HTERT RPE-1 (cell line): ENCODE data around the gene MIER2.

Source experiments
- in situ Hi-C: fragments of 300-500 bp; cut with MboI; formaldehyde crosslinking; loops from 4 replicates; pipeline ENCODE4 v1.14.3; 2020; ENCODE audit warnings: low sequenced_read_pairs

MIER2 gene

DNA sequence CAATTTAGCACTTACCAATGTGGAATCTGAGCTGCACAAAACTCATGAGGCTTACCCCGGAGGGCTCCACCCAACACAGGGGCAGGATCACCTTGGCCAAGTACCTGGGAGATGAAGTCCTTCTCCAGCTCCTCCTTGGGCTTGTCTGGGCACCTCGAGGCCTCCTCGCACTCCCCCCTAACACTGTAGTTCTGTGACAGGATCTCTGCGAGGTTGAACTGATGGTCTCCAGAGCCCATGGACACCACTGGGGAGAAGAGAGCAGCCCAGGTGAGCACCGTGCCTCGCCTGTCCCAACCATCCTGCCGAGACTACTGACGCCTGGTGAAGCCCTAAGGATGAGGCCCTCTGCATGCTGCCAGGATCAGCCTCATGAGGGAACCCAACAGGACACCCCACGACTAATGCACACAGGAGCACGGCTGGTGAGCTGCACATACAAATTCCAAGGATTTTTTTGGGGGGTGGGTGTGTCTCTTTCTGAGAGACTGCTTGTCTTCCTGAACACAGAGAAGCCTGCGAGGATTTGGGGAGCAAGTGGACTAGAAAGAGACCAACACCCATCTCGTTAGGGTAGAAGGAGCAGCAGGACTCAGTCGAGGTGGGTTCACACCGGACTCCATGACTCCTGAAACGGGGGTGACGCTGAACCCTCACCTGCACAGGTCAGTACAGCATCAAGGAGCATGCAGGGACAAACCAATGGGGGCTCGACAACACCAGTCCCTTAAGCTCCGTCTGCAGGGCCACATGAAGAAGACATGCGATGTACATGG lies 10.1 kb downstream of the MIER2 start:
- in situ Hi-C loops, result no loop called here

DNA sequence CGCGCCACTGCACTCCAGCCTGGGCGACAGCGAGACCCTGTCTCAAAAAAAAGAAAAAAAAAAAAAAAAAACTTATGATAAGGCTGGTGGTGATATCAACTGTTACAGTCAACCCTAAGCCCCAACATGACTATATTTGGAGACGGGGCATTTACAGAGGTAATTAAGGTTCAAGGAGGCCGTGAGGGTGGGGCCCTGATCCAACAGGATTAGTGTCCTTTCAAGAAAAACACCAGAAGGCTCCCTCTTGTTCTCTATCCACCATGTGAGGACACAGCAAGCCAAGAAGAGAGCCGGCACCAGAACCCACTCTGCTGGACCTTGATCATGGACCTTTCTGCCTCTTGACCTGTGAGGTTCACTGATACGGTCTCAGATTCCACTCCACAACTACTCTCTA lies 14.1 kb downstream of the MIER2 start:
- in situ Hi-C loops, result no loop called here

DNA sequence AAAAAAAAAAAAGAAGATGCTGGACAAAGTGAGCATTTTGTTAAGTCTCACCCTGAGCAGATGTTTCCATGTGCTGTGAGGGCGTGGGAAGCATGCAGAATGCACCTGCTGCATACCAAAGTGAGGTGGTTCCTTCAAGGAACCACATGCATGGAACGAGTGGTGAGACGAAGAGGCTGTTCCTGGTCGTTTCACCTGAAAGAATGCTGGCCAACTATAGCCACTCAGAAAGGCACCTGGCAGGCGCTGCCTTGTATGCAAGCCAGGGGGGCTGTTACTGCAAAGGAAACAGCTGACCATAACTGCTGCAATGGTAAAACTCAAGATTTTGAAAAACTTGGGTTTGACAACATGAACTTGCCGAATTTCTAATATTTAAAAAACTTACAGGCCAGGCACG lies 14.7 kb downstream of the MIER2 start:
- in situ Hi-C loops, result no loop called here

DNA sequence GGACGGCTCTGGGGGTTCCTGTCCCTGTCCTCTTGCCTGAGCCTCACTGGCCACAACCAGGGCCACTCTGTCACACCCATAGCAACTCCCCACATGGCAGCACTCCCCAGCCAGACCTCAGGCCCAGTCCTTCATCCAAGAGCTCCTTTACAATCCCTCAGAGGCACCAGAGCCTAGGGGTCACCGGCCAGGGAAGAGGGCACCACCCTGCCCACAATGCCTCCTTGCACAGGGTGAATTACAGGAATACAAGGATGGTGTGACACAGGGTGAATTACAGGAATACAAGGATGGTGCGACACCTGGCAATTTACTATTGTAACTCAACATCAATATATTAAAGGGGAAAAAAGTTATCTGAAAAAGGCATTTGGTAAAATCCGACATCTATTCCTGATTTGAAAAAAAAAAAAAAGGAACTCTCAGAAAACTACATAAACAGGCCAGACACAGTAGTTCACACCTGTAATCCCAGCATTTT lies 16.5 kb downstream of the MIER2 start:
- in situ Hi-C loops, result no loop called here

DNA sequence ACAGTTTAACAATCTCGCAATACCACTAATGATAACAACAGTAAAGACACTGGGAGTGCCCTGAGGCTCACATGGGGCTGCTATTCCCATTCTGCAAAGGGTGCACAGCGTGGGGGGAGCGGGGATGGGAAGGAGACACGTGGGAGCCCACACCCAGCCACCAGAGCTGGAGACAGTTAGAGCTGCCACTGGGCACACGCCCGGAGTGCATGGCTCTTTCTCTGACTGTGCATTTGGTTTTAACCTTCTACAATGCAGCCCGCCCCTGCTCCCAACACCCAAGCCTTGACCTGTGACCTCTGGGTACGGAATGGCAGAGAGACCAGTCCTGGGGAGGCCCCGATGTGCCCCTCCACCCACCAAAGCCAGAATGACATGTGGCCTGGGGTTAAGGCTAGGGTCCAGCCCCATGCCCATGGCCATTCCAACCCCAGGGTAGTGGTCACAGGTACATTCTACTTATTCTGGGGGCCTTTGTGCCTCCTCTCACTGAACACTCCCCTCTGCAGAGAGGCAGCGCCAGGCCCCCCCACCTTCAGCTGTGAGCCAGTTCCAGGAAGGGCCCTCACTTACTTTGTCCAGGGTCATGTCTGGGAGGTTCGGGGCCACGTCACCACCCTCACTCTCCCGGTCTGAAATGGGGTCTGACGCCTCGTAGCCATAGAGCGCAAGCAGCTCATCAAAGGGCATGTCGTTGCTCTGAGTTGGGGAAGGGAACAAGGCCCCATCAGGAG lies 17.1 kb downstream of the MIER2 start:
- in situ Hi-C loops, result no loop called here

DNA sequence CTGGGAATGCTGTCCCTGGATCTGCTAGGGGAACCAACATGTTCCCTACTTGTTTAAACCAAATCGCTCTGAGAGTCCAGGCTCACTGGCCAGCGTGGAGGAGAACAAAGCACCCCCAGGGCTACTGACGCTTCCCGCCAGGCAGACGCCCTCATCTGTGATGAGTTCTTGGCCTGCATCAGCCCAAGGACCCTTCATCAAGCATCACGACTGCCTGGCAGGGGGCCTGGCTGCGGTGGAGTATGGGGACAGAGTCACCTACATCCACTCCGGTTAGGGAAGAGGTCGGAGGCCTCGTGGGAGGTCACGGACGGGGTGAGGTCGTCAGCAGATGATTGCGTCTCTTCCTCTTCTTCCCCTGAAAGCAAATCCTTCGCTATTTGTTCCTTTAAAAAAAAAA lies 17.7 kb downstream of the MIER2 start:
- in situ Hi-C loops, result no loop called here

DNA sequence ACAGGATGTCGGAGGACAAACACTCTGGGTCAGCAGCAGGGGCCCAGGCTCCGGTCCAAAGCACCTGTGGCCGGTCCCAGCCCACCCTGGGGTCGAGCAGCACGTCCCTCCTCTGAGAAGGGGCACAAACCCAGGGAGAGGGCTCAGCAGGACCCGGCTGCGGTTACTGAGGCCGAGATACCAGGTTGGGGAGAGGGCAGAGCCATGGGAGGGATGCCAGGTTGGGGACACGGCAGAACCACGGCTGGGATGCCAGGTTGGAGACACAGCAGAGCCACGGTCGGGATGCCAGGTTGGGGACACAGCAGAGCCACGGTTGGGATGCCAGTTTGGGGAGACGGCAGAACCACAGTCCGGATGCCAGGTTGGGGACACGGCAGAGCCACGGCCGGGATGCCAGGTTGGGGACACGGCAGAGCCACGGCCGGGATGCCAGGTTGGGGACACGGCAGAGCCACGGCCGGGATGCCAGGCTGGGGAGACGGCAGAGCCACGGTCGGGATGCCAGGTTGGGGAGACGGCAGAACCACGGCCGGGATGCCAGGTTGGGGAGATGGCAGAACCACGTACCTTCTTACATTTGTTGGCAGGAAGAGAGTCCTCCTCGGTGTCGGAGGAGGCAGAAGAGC lies 18.5 kb downstream of the MIER2 start:
- in situ Hi-C loops, result no loop called here

DNA sequence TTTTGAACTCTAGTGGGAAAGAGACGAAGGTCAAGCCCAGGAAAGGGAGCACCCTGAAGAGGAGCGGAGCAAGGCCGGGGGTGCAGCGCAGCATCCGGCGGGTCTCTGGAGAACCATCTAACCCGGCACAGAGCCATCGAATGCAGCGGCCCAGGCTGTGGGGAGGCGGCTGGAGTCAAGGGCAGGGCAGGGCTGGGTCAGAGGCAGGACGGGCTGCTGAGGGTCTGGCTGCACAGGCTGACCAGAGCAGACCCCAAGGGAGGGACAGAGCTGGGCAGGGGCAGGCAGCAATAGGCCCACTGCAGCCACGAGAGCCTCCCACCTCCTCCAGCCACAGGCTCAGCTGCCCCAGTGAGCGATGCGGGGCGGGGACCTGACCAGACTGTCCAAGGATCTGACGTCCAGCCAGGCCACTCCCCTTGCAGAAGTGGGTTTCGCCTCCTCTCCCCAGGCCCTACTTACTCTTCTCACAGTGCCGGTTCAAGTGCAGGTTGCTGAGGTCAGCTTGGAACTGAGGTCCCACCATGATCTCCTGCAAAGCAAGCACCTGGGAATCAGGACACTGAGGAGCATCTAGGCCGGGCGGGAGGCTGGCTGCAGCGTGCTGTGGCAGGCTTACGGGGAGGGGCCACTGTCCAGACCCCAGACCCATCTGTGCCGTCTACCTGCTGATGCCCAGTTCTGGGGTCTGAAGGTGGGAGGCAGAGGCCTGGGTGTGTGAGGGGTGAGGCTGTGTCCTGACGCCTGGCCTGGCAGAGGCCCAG lies 19.2 kb downstream of the MIER2 start:
- in situ Hi-C loops, result no loop called here

DNA sequence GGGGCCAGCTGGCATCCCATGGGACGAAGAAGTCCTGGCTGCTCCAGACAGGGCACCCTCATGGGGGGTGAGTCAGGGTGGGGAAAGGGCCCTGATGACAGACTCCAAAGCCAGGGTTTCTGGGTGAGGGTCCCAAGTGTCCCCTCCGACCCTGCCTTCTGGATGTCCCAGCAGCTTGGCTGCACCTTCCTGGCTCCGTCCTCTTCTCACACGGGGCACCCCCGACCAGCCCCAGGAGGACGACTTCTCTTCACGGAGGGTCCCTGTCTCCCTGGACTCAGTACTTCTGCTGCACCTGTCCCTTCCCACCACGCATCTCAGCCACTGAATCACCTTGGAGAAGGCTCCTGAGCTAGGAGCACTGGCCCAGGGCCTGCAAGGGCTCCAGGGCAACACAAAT lies 19.9 kb downstream of the MIER2 start:
- in situ Hi-C loops, result no loop called here

DNA sequence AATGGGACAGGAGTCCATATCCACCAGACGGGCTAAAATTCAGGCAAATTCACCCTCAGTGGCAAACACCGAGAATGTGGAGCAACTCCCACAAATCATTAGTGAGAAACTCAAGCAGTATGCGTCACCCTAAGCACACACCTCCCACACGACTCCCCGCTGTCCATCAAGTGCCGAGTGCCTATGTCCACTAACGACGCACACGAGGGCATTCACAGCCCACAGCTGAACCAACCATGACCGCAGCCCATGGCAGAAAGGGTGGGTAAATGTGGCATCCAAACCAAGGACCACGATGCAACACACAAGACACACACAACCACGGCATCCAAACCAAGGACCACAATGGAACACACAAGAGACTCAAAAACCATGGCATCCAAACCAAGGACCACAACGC lies 22.0 kb downstream of the MIER2 start:
- in situ Hi-C loops, result no loop called here

DNA sequence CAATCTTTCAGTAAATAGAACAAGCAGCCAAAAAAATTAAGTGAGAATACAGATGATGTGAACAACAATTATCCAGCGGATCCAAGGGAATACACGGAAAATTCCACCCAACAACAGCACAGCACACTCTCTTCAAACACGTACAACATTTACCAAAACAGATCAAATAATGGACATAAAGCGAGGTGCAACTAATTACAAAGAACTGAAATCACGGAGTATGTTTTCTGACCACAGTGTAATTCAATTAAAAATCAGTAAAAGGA lies 26.2 kb downstream of the MIER2 start:
- in situ Hi-C loops, result no loop called here

DNA sequence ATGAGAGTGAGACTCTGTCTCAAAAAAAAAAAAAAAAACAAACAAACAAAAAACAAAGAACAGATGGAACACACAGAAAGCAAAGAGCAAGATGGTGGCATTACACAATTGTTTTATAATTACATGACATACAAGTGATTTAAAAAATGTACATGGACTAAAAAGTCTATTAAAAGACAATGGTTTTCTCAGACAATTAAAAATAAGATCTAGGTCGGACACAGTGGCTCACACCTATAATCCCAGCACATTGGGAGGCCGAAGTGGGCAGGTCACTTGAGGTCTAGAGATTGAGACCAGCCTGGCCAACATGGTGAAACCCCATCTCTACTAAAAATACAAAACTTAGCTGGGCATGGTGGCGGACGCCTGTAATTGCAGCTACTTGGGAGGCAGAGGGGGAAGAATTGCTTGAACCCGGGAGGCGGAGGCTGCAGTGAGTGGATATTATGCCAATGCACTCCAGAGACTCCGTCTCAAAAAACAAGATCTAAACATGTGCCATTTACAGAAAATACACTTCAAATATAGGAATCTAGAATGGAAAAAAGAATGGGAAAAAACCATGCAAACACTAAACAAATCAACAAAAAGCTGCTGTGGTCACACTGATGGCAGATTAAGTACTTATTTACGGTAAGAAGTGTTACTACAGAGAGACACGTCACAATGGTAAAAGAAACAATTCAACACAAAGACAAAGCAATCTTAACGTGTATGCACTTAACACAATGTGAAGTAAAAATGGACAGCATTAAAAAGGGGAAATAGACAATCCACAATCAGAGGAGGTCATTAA lies 26.7 kb downstream of the MIER2 start:
- in situ Hi-C loops, result no loop called here

DNA sequence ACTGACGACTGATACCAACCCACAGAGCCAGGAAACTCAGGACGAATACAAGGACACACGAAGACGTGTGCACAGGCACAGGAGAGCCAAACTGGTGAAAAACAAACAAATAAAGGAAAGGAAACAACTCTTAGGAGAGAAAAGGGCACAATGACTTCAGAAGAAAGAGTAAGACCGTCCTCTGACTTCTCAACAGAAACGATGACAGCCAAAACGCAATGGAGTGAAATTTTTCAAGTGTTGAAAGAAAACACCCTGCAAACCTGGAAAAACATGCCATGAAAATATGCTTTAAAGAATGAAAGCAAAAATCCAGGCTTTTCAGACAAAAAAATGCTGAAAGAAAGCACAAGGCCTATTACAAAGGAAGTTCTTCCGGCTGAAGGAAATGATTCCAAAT lies 28.8 kb downstream of the MIER2 start:
- in situ Hi-C loops, result no loop called here

DNA sequence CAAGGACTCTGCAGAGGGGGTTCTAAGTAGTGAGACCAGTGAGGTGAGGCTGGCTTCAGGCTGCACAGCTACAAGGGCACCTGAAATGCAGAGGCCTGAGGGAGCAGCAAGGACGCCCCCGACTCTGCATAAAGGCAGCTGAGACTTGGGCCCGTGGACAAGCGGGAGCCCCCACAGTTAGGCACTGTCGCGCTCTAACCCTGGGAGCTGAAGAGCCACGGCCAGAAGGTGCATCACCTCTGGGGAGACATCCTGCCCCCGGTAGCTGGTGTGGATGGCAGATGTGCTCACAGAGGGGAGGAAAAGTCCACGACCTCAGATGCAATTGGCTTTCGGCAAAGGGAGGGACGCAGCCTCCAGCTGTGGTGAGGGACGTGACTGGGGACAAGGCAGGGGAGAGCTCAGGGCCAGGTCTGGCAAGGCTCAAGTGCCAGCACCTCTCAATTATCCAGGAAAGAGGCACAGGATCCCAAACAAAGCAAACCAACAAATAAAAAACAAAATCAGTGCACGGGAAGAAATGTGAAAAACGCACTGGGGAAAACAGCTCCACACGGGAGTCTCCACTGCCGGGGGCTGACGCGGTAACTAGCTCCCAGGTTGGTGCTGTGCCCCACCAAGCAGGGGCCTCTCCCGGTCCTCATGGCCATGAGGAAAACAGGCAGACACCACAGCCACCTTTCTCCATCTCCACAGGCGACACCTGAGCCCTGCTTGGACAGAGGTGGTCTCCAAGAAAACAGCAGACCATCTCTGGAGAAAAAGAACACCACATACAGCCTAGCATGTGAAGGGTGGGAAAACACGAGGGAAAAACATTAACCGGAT lies 30.4 kb downstream of the MIER2 start:
- in situ Hi-C loops, result no loop called here

DNA sequence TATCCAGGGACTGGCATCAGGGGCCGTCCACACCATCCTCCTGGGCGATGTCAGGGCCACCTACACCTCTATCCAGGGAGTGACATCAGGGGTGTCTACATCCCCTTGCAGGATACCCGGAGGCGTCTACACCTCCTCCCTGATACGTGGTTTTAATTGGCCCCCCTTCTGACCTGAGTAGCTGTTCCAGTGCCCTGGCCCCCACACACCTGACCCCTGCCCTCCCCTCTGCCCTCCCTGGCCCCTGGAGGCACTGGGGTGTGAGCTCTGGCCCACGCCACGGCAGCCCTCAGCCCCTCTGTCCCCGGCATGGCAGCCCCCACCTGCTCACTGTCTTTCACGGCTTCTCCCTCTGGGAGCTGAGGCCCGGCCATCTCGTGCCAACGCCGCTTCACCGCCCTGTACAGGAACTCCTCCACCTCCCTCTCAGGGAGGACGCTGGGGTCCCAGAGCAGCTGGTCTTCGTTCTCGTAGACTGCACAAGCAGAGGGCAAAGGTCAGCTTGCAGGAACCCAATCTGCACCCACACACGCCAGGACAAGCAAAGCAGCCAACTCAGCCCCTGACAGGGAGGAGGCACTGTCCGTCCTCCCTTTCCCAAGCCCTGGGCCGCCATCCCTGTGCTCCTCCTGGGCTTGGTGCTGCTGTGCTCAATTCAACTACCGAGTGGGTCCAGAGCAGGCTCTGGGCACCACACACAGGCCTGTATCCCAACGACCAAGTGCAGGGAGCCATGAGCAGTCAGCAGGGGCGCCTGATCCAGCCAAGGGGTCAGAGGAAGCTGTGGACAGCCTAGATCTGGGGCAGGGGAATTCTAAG lies 31.2 kb downstream of the MIER2 start:
- in situ Hi-C loops, result no loop called here

DNA sequence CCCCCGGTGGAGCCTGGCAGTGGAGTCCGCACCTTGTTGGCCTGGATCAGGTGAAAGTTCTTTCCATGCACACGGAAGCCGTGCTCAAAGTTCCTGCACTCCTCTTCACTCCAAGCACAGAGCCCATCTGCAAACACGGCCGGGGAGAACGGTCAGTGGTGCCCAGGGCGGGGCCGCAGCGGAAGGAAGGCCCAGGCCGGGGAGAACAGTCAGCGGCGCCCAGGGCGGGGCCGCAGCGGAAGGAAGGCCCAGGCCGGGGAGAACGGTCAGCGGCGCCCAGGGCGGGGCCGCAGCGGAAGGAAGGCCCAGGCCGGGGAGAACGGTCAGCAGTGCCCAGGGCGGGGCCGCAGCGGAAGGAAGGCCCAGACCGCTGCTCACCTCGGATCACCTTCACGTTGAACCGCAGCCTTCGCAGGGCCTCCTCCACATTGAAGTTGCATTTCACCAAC lies 32.8 kb downstream of the MIER2 start:
- in situ Hi-C loops, result no loop called here

DNA sequence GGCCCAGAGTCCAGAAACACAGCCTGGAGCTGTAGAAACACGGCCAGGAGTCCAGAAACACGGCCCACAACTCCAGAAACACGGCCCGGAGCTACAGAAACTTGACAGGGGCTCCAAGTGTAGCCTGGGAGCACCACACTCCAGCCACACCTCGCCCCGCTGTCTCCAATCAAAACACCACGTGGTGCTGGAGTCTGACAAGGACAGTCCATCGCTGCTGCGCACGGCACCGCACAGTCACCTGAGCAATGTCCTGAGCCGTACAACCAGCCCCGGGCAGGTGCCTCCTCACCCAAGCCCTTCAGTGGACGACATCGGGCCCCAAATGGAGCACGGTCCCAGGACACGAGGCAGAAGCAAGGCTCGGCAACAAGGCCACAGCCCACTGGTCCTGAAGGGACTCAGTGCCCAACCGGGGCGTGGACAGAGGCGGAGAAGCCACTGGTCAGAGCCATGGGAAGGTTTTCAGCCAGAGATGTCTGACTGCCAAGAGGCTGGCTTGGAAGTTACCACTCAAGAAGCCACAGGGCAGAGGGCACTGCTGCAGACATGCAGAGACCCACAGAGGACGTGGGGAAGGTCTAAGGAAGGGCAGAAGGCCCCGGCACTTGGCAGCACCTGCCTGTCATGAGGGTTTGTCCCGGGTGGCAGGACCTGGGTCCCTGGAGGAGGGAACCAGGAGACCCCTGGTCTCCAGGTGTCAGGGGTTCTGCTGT lies 33.7 kb downstream of the MIER2 start:
- in situ Hi-C loops, result no loop called here

DNA sequence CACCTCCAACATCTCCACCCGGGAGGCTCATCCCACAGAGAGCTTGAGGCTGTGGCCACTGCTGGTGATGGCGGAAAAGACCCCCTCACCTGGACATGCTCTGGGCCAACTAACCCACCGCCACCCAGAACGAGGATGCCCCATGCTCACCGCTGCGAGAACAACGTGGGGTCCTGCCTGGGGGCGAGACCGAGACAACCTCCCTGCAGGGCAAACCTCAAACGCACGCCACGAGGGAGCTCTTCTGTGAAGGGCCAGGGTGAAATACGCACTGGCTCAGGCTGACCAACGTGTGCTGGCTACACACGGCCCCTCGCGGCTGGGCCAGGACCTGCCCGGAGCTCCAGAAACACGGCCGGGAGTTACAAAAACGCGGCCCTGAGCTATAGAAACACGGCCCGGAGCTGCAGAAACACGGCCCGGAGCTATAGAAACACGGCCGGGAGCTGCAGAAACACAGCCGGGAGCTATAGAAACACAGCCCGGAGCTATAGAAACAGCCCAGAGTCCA lies 34.4 kb downstream of the MIER2 start:
- in situ Hi-C loops, result no loop called here
